Measurements from ENCODE around the gene OLFM3. TPM values are rescaled to one million over a fixed set of nuclear protein-coding genes. Genes with fewer than 3 reads are reported as not detected.

Gene OLFM3
- total RNA-seq, 1 donor from 2014 or later, result 0.13 TPM

GRCh38 chr1:101757985-101758384 is 238.7 kb downstream of the OLFM3 start:
- no peak for TF ChIP-seq CTCF (IDR thresholded peaks at IDR 0.05; ENCODE audit: insufficient read depth, low read length, poor library complexity, severe bottlenecking)
- H3K4me3 ChIP-seq (ENCODE audit: low read depth, low read length), result no peak overlapping the region
- DNase-seq (ENCODE audit: low read depth), result peak; percentile 12
- H3K36me3 ChIP-seq (ENCODE audit: control insufficient read depth, insufficient read depth, low read length), result no peaks in the 10 kb centered on the region
- H3K27me3 ChIP-seq (ENCODE audit: control insufficient read depth, insufficient read depth, low read length), result no peaks in the 10 kb centered on the region

GRCh38 chr1:101756411-101756810 is 240.3 kb downstream of the OLFM3 start:
- H3K4me3 ChIP-seq (ENCODE audit: low read depth, low read length), result no peak overlapping the region
- TF ChIP-seq CTCF (IDR thresholded peaks at IDR 0.05; ENCODE audit: insufficient read depth, low read length, poor library complexity, severe bottlenecking), result no peak
- DNase-seq (ENCODE audit: low read depth), result no peak
- no peaks in the 10 kb centered on the region for H3K27me3 ChIP-seq (ENCODE audit: control insufficient read depth, insufficient read depth, low read length)
- no peaks in the 10 kb centered on the region for H3K36me3 ChIP-seq (ENCODE audit: control insufficient read depth, insufficient read depth, low read length)
